GM06990 (cell line): ENCODE data around the gene EP400.

Experiments used
- DNase-seq: peaks from one replicate; pipeline ENCODE4 v3.0.0-alpha.2; 2011; ENCODE audit not compliant: insufficient read length; ENCODE audit errors: extremely low read depth
- H3K27me3 ChIP-seq: replicated peaks from 2 replicates; pipeline ENCODE4 v1.6.0; 2011; ENCODE audit warnings: low read length; ENCODE audit not compliant: control insufficient read depth, insufficient read depth
- H3K36me3 ChIP-seq: 2 replicates; pipeline ENCODE4 v1.5.1; 2011; ENCODE audit warnings: low read length; ENCODE audit not compliant: control insufficient read depth, insufficient read depth
- H3K4me3 ChIP-seq: replicated peaks from 2 replicates; pipeline ENCODE4 v1.5.1; 2011; ENCODE audit warnings: low read depth, mild to moderate bottlenecking, control low read depth, low read length
- CTCF ChIP-seq: IDR thresholded peaks from 2 replicates; pipeline ENCODE4 v1.5.1; 2011; ENCODE audit warnings: low read length, control low read depth, mild to moderate bottlenecking, inconsistent platforms; ENCODE audit not compliant: insufficient read depth, poor library complexity, severe bottlenecking

Gene EP400

GRCh38 chr12:131903270-131904255 lies 46.2 kb upstream of the EP400 start:
- Histone ChIP-seq H3K4me3 (no peak overlapping the region), H3K36me3 (no peaks in the 10 kb centered on the region; the same call in 1 of the 2 replicates), H3K27me3 (no peaks in the 10 kb centered on the region)
- TF ChIP-seq CTCF, result no peak
- no peak for DNase-seq

- TF ChIP-seq CTCF, result no peak
- no peaks in the 10 kb centered on the region; the same call in 1 of the 2 replicates for H3K36me3 ChIP-seq
- no peaks in the 10 kb centered on the region for H3K27me3 ChIP-seq
- no peak overlapping the region for H3K4me3 ChIP-seq
- DNase-seq, result no peak
Measured at GRCh38 chr12:131904346-131904745, 45.4 kb upstream of the EP400 start.

- no peak for DNase-seq
- no peak for TF ChIP-seq CTCF
- Histone ChIP-seq H3K36me3 (no peaks in the 10 kb centered on the region; the same call in none of the 2 replicates), H3K4me3 (no peak overlapping the region), H3K27me3 (no peaks in the 10 kb centered on the region)
Measured at GRCh38 chr12:131905081-131905629, 44.6 kb upstream of the EP400 start.

GRCh38 chr12:131905630-131906091 lies 44.1 kb upstream of the EP400 start:
- DNase-seq, result no peak
- Histone ChIP-seq H3K27me3 (no peaks in the 10 kb centered on the region), H3K4me3 (no peak overlapping the region), H3K36me3 (peaks cover 3% of the 10 kb centered on the region)
- no peak for TF ChIP-seq CTCF

- Histone ChIP-seq H3K4me3 (no peak overlapping the region), H3K36me3 (peaks cover 7% of the 10 kb centered on the region), H3K27me3 (no peaks in the 10 kb centered on the region)
- no peak for TF ChIP-seq CTCF
- peak; percentile 8 for DNase-seq
Measured at GRCh38 chr12:131907379-131908091, 42.2 kb upstream of the EP400 start.
